ENCODE data around the gene SYTL3. TPM values are rescaled to one million over a fixed set of nuclear protein-coding genes. Genes with fewer than 3 reads are reported as not detected.
"Not testable (repeated sequence)": the region's sequence is repeated elsewhere in the genome, so short reads cannot be mapped to it uniquely, and the experiment has no call there.

Gene SYTL3
- total RNA-seq, 1 experiment from 2014 or later = 14.2 TPM

- H3K27ac Mint-ChIP-seq (ENCODE audit: unreplicated experiment) = peak overlapping the region; percentile 92
- H3K36me3 Mint-ChIP-seq (ENCODE audit: insufficient read depth, unreplicated experiment) = peaks cover 100% of the 10 kb centered on the region
- H3K9me3 Mint-ChIP-seq (ENCODE audit: low read depth, unreplicated experiment) = no peaks in the 10 kb centered on the region
- H3K4me3 Mint-ChIP-seq (ENCODE audit: low read depth, unreplicated experiment) = peak overlapping the region; percentile 69
- BruUV-seq (replicated peaks) = TSS peak; percentile 3
- TF ChIP-seq CTCF (IDR thresholded peaks at IDR 0.05; ENCODE audit: unreplicated experiment) = no peak
- H3K4me1 Mint-ChIP-seq (ENCODE audit: low read depth, unreplicated experiment) = peaks cover 92% of the 10 kb centered on the region
- no peaks in the 10 kb centered on the region for H3K27me3 Mint-ChIP-seq (ENCODE audit: unreplicated experiment)
- CTCF ChIA-PET = interaction anchor here (0.5 to 1.6 kb wide), 6 partner anchors 11 to 188 kb away, joined by 3 to 6 read pairs (median 3); no protein-coding TSS in a partner anchor
- no peak for DNase-seq
- intact Hi-C loops (cut with micrococcal nuclease; ENCODE audit: unreplicated experiment) = no loop called here
Measured at GRCh38 chr6:158786645-158787304, 136.9 kb downstream of the SYTL3 start.

- CTCF ChIA-PET = no interaction called here
- Mint-ChIP-seq H3K4me3 (ENCODE audit: low read depth, unreplicated experiment) (peak overlapping the region; percentile 69), H3K36me3 (ENCODE audit: insufficient read depth, unreplicated experiment) (peaks cover 100% of the 10 kb centered on the region), H3K27me3 (ENCODE audit: unreplicated experiment) (no peaks in the 10 kb centered on the region), H3K27ac (ENCODE audit: unreplicated experiment) (peak overlapping the region; percentile 92), H3K9me3 (ENCODE audit: low read depth, unreplicated experiment) (no peaks in the 10 kb centered on the region), H3K4me1 (ENCODE audit: low read depth, unreplicated experiment) (peaks cover 92% of the 10 kb centered on the region)
- no peak for TF ChIP-seq CTCF (IDR thresholded peaks at IDR 0.05; ENCODE audit: unreplicated experiment)
- BruUV-seq (replicated peaks) = TSS peak; percentile 48
- no peak for DNase-seq
- intact Hi-C loops (cut with micrococcal nuclease; ENCODE audit: unreplicated experiment) = no loop called here
Measured at GRCh38 chr6:158787395-158787794, 137.5 kb downstream of the SYTL3 start.

DNA sequence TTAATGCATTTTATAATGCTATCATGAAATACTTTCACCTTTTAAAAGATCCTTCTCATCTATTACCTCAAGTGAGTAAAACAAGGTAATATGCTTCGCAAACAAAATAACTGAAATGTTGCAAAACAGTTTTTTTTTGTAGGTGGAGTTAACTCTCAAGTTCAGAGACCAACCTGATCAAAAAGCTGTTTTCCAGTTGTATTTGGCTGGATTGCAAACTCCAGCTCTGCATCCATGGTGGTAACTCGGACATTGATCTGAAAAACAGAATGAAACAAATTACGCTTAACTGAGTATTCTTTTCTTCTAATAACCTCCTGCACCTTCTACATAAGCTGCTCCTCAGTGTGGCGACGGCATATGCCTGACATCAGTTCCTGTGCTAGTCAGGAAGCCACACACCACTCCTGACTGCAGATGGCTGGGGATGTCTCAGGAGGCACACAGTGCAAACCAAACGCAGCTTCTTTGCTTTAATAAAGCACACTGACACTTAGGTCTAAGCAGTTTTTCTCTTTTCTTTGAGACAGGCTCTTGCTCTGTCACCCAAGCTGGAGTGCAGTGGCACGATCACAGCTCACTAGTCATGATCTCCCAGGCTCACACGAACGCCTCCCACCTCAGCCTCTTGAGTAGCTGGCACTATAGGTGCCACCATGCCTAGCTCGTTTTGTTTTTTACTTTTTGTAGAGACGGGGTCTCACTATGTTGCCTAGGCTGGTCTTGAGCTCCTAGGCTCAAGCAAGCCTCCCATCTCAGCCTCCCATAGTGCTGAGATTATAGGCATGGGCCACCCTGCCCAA is 139.5 kb downstream of the SYTL3 start:
- intact Hi-C loops (cut with micrococcal nuclease; ENCODE audit: unreplicated experiment) = no loop called here
- DNase-seq = no peak
- no peak for TF ChIP-seq CTCF (IDR thresholded peaks at IDR 0.05; ENCODE audit: unreplicated experiment)
- peaks cover 89% of the 10 kb centered on the region for H3K4me1 Mint-ChIP-seq (ENCODE audit: low read depth, unreplicated experiment)
- H3K36me3 Mint-ChIP-seq (ENCODE audit: insufficient read depth, unreplicated experiment) = peaks cover 97% of the 10 kb centered on the region
- TSS peak; percentile 53 for BruUV-seq (replicated peaks)
- H3K27ac Mint-ChIP-seq (ENCODE audit: unreplicated experiment) = peak overlapping the region; percentile 90
- CTCF ChIA-PET = interaction anchor here (0.6 to 0.9 kb wide), 3 partner anchors 8 to 39 kb away, joined by 3 to 5 read pairs (median 4); no protein-coding TSS in a partner anchor
- no peaks in the 10 kb centered on the region for H3K27me3 Mint-ChIP-seq (ENCODE audit: unreplicated experiment)
- H3K4me3 Mint-ChIP-seq (ENCODE audit: low read depth, unreplicated experiment) = peak overlapping the region; percentile 69
- no peaks in the 10 kb centered on the region for H3K9me3 Mint-ChIP-seq (ENCODE audit: low read depth, unreplicated experiment)

- intact Hi-C loops (cut with micrococcal nuclease; ENCODE audit: unreplicated experiment) = loop anchor here (5.0 kb wide), 1 partner anchor 84 kb away; no protein-coding TSS in a partner anchor
- Mint-ChIP-seq H3K9me3 (ENCODE audit: low read depth, unreplicated experiment) (no peaks in the 10 kb centered on the region), H3K27me3 (ENCODE audit: unreplicated experiment) (no peaks in the 10 kb centered on the region), H3K36me3 (ENCODE audit: insufficient read depth, unreplicated experiment) (peaks cover 97% of the 10 kb centered on the region), H3K27ac (ENCODE audit: unreplicated experiment) (peak overlapping the region; percentile 90), H3K4me3 (ENCODE audit: low read depth, unreplicated experiment) (peak overlapping the region; percentile 69), H3K4me1 (ENCODE audit: low read depth, unreplicated experiment) (peaks cover 94% of the 10 kb centered on the region)
- TF ChIP-seq CTCF (IDR thresholded peaks at IDR 0.05; ENCODE audit: unreplicated experiment) = no peak
- no TSS peak for BruUV-seq (replicated peaks)
- no peak for DNase-seq
- CTCF ChIA-PET = interaction anchor here (0.9 to 2.1 kb wide), 4 partner anchors 12 to 75 kb away, joined by 3 to 11 read pairs (median 8); no protein-coding TSS in a partner anchor
Measured at GRCh38 chr6:158791274-158791855, 141.5 kb downstream of the SYTL3 start.

GRCh38 chr6:158792505-158792904 is 142.7 kb downstream of the SYTL3 start:
- Mint-ChIP-seq H3K36me3 (ENCODE audit: insufficient read depth, unreplicated experiment) (peaks cover 97% of the 10 kb centered on the region), H3K4me1 (ENCODE audit: low read depth, unreplicated experiment) (peaks cover 94% of the 10 kb centered on the region), H3K4me3 (ENCODE audit: low read depth, unreplicated experiment) (peak overlapping the region; percentile 69), H3K27ac (ENCODE audit: unreplicated experiment) (peak overlapping the region; percentile 90)
- H3K9me3 Mint-ChIP-seq (ENCODE audit: low read depth, unreplicated experiment); BruUV-seq (replicated peaks); H3K27me3 Mint-ChIP-seq (ENCODE audit: unreplicated experiment); DNase-seq: not testable (repeated sequence)
- intact Hi-C loops (cut with micrococcal nuclease; ENCODE audit: unreplicated experiment) = loop anchor here (5.0 kb wide), 1 partner anchor 85 kb away; no protein-coding TSS in a partner anchor
- CTCF ChIA-PET = interaction anchor here (0.7 to 2.1 kb wide), 8 partner anchors 11 to 208 kb away, joined by 3 to 11 read pairs (median 8); no protein-coding TSS in a partner anchor

Measured in Calu3 (cell line).